OCI-LY7 (cell line): ENCODE data around the gene HCK. TPM values are rescaled to one million over a fixed set of nuclear protein-coding genes. Genes with fewer than 3 reads are reported as not detected.
A peak's percentile ranks its signal among the peaks of the same experiment; 100 is the strongest.

Experiments
- BruUV-seq: library from RNA; stranded (reverse); fragments of 400-500 nt; replicated peaks from 2 replicates; lab custom pipeline; 2021; lab: Mats Ljungman, UMichigan
- CTCF ChIA-PET: fragments of 300-600 bp; sonication (Branson Sonifier 250); formaldehyde crosslinking; loops from one replicate; lab custom pipeline; 2022; ENCODE audit warnings: antibody characterized with exemption; ENCODE audit not compliant: unreplicated experiment; lab: Charles Lee
- POLR2A ChIA-PET: fragments of 300-600 bp; sonication (Branson Sonifier 250); formaldehyde crosslinking; loops from one replicate; lab custom pipeline; 2022; ENCODE audit warnings: antibody characterized with exemption; lab: Charles Lee
- DNase-seq: peaks from one replicate; pipeline ENCODE4 v3.0.0-alpha.2; 2015; ENCODE audit warnings: low spot score
- H2AFZ ChIP-seq: fragments of 200-600 bp; sonication (generic), shearing (Covaris generic); 2 replicates; pipeline ENCODE4 v1.6.1; 2014; ENCODE audit warnings: mild to moderate bottlenecking, antibody characterized with exemption, low read length, moderate library complexity
- H3K27ac ChIP-seq: fragments of 200-600 bp; sonication (generic); 2 replicates; pipeline ENCODE4 v1.5.1; 2014; ENCODE audit warnings: mixed run types, low read depth, mild to moderate bottlenecking, moderate library complexity, low read length, inconsistent platforms; ENCODE audit not compliant: poor library complexity, severe bottlenecking
- H3K36me3 ChIP-seq: fragments of 200-600 bp; sonication (generic); 2 replicates; pipeline ENCODE4 v1.6.1; 2014; ENCODE audit warnings: mild to moderate bottlenecking, antibody characterized with exemption, low read length, moderate library complexity, mixed read lengths; ENCODE audit not compliant: insufficient read depth
- H3K4me1 ChIP-seq: fragments of 200-600 bp; sonication (generic); 2 replicates; pipeline ENCODE4 v1.5.1; 2014; ENCODE audit warnings: mild to moderate bottlenecking, low read length; ENCODE audit not compliant: insufficient read depth, poor library complexity, severe bottlenecking
- H3K4me2 ChIP-seq: fragments of 200-600 bp; sonication (generic); 2 replicates; pipeline ENCODE4 v1.6.1; 2014; ENCODE audit warnings: mild to moderate bottlenecking, low read length
- H3K4me3 ChIP-seq: fragments of 200-600 bp; sonication (generic); 2 replicates; pipeline ENCODE4 v1.5.1; 2014; ENCODE audit warnings: mild to moderate bottlenecking, low read depth, low read length; ENCODE audit not compliant: poor library complexity, severe bottlenecking
- H3K79me2 ChIP-seq: fragments of 200-600 bp; sonication (generic); 2 replicates; pipeline ENCODE4 v1.6.1; 2016; ENCODE audit warnings: low read depth, mild to moderate bottlenecking, low read length, moderate library complexity, mixed read lengths; ENCODE audit not compliant: insufficient read depth
- H3K9me2 ChIP-seq: fragments of 200-600 bp; sonication (generic); 2 replicates; pipeline ENCODE4 v1.6.1; 2016; ENCODE audit warnings: mild to moderate bottlenecking, low read length, mixed read lengths; ENCODE audit not compliant: insufficient read depth
- H3K9me3 ChIP-seq: fragments of 200-600 bp; sonication (generic); 2 replicates; pipeline ENCODE4 v1.6.1; 2014; ENCODE audit warnings: mild to moderate bottlenecking, mixed run types, low read length, mixed read lengths
- H4K20me1 ChIP-seq: fragments of 200-600 bp; sonication (generic); 2 replicates; pipeline ENCODE4 v1.6.1; 2014; ENCODE audit warnings: mild to moderate bottlenecking, antibody characterized with exemption, low read length, moderate library complexity, mixed read lengths; ENCODE audit not compliant: insufficient read depth
- CTCF ChIP-seq: fragments of 200-600 bp; sonication (generic); conservative IDR thresholded peaks from 2 replicates; pipeline ENCODE4 v1.5.1; 2014; ENCODE audit warnings: mild to moderate bottlenecking, antibody characterized with exemption, low read length, moderate library complexity, mixed read lengths
- EZH2phosphoT487 ChIP-seq: fragments of 200-600 bp; sonication (generic); IDR thresholded peaks from 2 replicates; pipeline ENCODE4 v1.6.1; 2018; ENCODE audit warnings: low read depth, borderline replicate concordance, mild to moderate bottlenecking, mixed run types, antibody characterized with exemption, low read length, moderate library complexity, mixed read lengths
- intact Hi-C: fragments of 100-400 bp; cut with micrococcal nuclease; formaldehyde crosslinking; loops from one replicate; pipeline ENCODE4 v1.10.0; 2022; ENCODE audit not compliant: unreplicated experiment
- total RNA-seq, 2 experiments: library from RNA; depleted of rRNA in 1 of 2; stranded (reverse); fragments of >200 nt in 1 of 2; shearing (Covaris generic) in 1 of 2; gene quantifications; 2 replicates each; pipeline ENCODE4 v1.2.3, GENCODE V29; 2014 to 2022

The HCK gene
- total RNA-seq, 2 experiments from 2014 or later: 0.19 to 3.2 TPM

DNA sequence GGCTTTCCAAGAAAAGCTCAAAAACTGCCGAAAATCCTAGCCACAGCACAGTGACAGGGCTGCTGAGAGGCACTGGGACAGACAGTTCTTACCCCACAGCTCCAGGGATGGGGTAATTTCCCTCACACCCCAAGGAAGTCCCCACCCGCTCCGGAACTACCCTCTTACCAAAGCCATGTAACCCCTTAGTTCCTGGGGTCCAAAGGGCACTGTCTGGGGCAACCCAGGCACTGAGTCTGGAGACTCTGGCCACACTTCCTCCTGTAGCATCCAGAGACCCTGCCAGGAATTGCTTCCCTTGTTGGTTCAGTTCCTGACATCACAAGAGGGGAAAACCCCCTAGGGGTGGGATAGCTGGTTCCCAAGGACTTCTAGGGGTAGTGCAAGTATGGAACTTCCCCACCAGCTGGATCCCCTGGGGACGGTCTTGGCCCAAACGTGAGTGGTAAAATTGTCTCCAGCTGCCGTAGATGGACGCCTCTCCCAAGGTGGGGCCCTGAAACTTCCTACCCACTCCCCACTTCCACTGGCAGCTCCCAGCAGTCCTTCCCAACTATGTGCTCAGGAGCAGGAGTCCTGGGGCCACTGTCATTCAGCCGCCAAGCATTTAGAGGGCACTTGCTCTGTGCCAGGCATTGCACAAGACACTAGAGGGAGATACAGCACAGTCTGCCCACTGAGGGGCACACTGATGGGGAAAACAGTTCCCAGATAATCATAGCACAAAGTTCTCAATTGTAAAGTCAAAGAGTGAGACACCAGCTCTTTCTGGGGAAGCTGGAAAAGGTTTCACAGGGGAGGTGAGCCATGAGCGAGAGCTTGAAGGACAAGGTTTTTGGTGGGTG is 17.2 kb upstream of the HCK start:
- no peak overlapping the region for H2AFZ ChIP-seq
- intact Hi-C loops: loop anchor here (1.0 kb wide), 2 partner anchors 57 to 618 kb away; no protein-coding TSS in a partner anchor
- no peaks in the 10 kb centered on the region for H4K20me1 ChIP-seq
- BruUV-seq: no TSS peak
- no peak overlapping the region for H3K27ac ChIP-seq
- H3K36me3 ChIP-seq: no peaks in the 10 kb centered on the region
- H3K79me2 ChIP-seq: no peaks in the 10 kb centered on the region
- ChIA-PET CTCF (interaction anchor here (0.9 to 4.6 kb wide), 5 partner anchors 15 to 73 kb away, joined by 3 to 40 read pairs (median 4); no protein-coding TSS in a partner anchor), POLR2A (interaction anchor here (0.8 to 3.7 kb wide), 9 partner anchors 14 to 110 kb away, joined by 3 to 34 read pairs (median 4); no protein-coding TSS in a partner anchor)
- peak; percentile 51 for DNase-seq
- no peak for TF ChIP-seq EZH2phosphoT487
- TF ChIP-seq CTCF: peak; percentile 77
- H3K9me3 ChIP-seq: no peaks in the 10 kb centered on the region
- 0 out of 2 replicates have a peak overlapping the region, but pooled peaks have one; percentile 2 for H3K4me2 ChIP-seq
- peaks cover 59% of the 10 kb centered on the region for H3K4me1 ChIP-seq
- no peaks in the 10 kb centered on the region for H3K9me2 ChIP-seq
- H3K4me3 ChIP-seq: no peak overlapping the region

GRCh38 chr20:32035426-32035779 is 16.6 kb upstream of the HCK start:
- Histone ChIP-seq H3K4me2 (no peak overlapping the region), H3K9me2 (no peaks in the 10 kb centered on the region), H3K36me3 (no peaks in the 10 kb centered on the region), H3K4me3 (no peak overlapping the region), H4K20me1 (no peaks in the 10 kb centered on the region), H3K79me2 (no peaks in the 10 kb centered on the region), H3K9me3 (no peaks in the 10 kb centered on the region), H2AFZ (no peak overlapping the region), H3K27ac (no peak overlapping the region), H3K4me1 (peaks cover 65% of the 10 kb centered on the region)
- CTCF ChIA-PET: interaction anchor here (0.9 to 4.6 kb wide), 4 partner anchors 51 to 73 kb away, joined by 4 to 40 read pairs (median 5); no protein-coding TSS in a partner anchor
- POLR2A ChIA-PET: interaction anchor here (0.8 to 3.7 kb wide), 10 partner anchors 15 to 250 kb away, joined by 3 to 34 read pairs (median 4); no protein-coding TSS in a partner anchor
- peak; percentile 17 for DNase-seq
- no TSS peak for BruUV-seq
- intact Hi-C loops: loop anchor here (1.0 kb wide), 2 partner anchors 57 to 618 kb away; no protein-coding TSS in a partner anchor
- TF ChIP-seq CTCF (no peak), EZH2phosphoT487 (no peak)
